Muscle of back (tissue), 13 donors: ENCODE data around the gene MTARC2. TPM values are rescaled to one million over a fixed set of nuclear protein-coding genes. Genes with fewer than 3 reads are reported as not detected.
"Not testable (repeated sequence)": the region's sequence is repeated elsewhere in the genome, so short reads cannot be mapped to it uniquely, and the experiment has no call there.

ENCODE experiments used
- DNase-seq, 3 donors: peaks; one replicate each; pipeline versions ENCODE4 v3.0.0 to v3.0.0-alpha.2; 2013
- long read RNA-seq, 9 donors: transcript quantifications; one replicate each; lab custom pipeline, GENCODE V29; 2026
- polyA plus RNA-seq, 10 donors: library from polyadenylated mRNA; unstranded; fragments of 120-200 nt; gene quantifications; one replicate each; pipeline ENCODE4 v1.2.1, GENCODE V29; 2013; ENCODE audit not compliant: insufficient read length in 10 of 10

MTARC2 gene
- 10 to 100 TPM; 11.6 to 25.2 (median 16.8) TPM for polyA plus RNA-seq
- long read RNA-seq, donor 1, transcript MARC2-202 (8 exons, 2,134 nt) = major isoform, 6 of 6 reads
- long read RNA-seq, donor 1, partial matches to known transcripts = 0 of 6 reads
- long read RNA-seq, donor 1, other reads (novel, unspliced or antisense) = 0 of 6 reads
- long read RNA-seq, donor 2 = 0 reads
- long read RNA-seq, donor 3 = 0 reads
- long read RNA-seq, donor 4 = 0 reads
- long read RNA-seq, donor 5, transcript MARC2-202 (8 exons, 2,134 nt) = major isoform, 6 of 6 reads
- long read RNA-seq, donor 5, partial matches to known transcripts = 0 of 6 reads
- long read RNA-seq, donor 5, other reads (novel, unspliced or antisense) = 0 of 6 reads
- long read RNA-seq, donor 6, partial matches to known transcripts = 0 of 1 reads
- long read RNA-seq, donor 6, other reads (novel, unspliced or antisense) = 0 of 1 reads
- long read RNA-seq, donor 7, partial matches to known transcripts = 0 of 2 reads
- long read RNA-seq, donor 7, other reads (novel, unspliced or antisense) = 0 of 2 reads
- long read RNA-seq, donor 8 = 0 reads
- long read RNA-seq, donor 9 = 0 reads

DNA sequence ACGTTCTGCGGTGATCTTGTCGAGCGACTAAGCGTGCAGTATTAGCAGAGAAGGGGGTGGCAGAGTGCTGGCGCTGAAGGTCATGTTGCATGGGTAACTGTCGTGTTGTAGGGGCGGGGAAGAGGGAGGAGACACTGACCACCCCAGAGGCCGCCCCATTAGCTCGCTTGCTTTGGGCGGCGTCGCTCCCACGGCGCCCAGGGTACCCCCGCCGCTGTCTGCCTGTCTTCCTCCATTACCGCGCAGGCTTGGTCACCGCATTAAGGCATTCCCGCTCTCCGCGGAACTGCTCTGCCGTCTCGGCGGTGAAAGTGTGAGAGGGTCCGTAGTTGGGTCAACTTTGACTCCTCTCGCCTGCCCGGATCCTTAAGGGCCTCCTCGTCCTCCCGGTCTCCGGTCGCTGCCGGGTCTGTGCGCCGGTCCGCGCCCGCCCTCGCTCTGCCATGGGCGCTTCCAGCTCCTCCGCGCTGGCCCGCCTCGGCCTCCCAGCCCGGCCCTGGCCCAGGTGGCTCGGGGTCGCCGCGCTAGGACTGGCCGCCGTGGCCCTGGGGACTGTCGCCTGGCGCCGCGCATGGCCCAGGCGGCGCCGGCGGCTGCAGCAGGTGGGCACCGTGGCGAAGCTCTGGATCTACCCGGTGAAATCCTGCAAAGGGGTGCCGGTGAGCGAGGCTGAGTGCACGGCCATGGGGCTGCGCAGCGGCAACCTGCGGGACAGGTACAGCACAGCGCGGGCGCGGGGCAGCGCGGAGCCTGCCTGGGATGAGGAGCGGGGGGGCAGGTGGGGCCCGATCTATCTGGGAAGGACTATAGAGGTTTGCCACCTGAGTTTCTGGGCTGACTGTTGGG, at the start of gene MTARC2:
TSS of gene MTARC2 (plus strand) at position 234 of the 846 bp plus-strand sequence. CDS start at position 444, 210 bp downstream.
- peak; percentile 73 to 94 (median 79) for DNase-seq

DNA sequence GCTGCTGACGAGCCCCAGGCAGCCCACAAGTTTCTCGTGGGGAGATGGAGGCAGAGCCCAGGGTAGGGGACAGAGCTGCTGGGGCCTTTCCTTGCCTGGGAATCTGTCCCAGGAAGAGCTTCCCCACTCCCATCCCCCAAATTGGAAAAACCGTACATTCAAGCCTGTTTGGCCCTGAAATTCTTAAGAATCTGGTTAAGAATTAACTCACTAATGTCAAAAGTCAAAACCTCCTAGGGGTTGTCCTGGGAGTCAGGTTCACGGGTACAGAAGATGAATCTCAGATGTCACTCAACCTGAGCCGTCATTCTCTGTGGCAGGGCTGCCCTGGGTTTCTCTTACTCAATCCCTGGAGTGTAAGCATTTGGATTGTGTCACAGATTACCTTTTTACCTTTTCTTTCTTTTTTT, 49.5 kb upstream of the MTARC2 start:
- no peak for DNase-seq

DNA sequence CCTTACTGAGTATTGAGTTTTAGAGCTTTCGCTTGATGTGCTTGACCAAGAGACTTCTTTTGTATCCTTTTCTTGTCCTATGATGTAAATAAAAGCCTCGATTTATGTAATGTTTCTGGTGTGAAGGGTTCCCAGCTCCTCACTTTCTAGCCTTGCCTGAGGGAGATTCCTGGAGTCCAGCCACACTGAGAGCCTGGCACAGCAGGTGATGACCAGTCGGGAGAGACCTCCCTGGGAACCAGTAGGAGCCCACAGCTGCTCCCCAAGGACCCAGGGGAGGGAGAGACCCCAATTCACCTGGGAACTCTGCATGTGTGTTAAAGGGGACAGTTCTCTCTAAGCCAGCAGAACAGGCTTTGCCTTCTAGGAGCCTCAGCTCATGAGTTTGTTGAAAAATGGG, 49.1 kb upstream of the MTARC2 start:
- no peak for DNase-seq

DNA sequence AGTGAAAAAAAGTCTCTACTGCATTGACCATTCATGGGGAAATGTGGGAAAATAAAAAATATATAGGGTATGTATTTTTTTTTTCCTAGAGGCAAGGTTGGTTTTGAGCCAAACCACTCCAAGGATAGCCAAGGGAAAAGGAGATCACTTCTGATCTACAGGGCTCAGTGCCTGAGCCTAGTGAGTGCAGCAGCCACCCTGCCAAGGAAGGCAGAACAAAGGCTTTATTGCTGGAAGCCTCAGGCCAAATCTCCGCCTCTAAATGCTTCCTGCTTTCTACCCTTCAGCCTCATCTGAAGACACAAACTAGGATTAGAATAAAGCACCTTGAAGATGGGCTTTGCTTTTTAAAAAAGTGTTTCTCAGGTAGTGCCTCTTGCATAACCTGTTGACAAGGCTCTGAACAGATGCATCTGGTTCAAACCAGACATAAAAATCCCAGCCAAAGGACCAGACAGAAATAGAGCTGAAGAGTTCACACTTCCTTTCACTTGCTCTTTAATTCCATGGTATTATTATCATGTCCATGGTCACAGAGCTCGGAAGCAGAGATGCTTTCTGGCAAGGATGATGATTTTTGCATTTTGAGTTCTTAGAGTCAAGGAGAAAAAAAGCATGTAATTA, 47.5 kb upstream of the MTARC2 start:
- DNase-seq = peak in 2 of 3 donors; percentile 48 to 51

DNA sequence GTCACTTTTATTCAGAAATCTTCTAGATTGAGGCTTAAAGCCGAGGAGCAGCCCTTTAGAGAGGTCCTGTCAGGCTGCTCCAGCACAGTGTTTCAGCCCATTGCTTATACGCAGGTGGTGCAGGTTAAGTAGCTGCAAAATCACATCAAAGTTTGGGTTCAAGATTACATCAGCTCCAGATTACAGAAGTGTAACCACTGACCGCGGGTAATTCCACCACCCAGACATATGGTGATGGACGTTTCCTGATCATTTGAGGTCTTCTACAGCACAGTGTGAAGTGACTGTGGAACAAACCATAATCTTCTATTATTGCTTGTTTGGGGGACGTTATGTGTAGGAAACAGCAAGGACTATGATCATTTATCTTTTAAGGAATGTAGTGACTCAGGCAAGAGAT, 46.1 kb upstream of the MTARC2 start:
- no peak for DNase-seq

DNA sequence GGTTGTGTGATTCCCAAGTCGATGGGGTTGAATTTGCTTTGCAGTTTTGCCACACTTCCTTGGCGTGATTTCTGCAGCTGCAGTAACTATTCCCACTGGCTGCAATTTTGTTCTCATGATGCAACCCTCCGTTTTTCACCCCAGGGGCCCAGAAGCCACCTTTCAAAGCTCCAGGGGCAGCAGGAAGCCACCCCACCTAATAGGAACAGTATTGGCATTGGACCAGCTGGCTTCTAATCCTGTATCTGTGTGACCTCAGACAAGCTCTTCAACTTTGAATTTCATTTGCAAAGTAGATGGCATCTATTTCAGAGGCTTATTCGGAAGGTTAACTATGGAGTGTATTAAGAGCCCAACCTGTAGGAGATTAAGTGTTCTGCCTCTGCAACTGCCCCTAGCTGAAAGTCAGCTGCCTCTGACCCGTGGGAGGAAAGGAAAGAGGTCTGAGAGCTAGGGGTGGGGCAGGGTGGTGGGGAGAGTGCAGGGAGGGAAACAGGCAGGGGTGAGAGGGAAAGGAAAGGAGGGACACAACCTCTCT, 45.3 kb upstream of the MTARC2 start:
- DNase-seq = no peak

DNA sequence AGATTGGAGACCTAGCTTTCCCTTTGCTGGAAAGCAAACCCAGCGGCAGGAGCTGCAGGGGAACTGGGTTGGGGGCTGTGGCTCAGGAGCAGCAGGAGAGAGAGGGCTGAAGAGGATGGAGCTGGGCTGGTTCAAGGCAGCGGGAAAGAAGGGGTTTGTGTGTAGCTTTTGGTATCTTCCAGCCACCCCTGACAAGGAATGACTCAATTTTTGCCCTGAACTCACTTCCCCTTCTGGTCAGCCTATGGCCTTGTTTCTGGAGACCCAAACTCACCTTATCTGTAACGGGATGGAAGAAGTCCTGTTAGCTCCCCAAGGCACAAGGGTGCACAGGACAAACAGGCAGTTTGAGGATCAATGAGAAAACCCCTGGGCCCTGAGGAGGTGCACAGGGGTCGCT, 44.8 kb upstream of the MTARC2 start:
- DNase-seq = no peak

DNA sequence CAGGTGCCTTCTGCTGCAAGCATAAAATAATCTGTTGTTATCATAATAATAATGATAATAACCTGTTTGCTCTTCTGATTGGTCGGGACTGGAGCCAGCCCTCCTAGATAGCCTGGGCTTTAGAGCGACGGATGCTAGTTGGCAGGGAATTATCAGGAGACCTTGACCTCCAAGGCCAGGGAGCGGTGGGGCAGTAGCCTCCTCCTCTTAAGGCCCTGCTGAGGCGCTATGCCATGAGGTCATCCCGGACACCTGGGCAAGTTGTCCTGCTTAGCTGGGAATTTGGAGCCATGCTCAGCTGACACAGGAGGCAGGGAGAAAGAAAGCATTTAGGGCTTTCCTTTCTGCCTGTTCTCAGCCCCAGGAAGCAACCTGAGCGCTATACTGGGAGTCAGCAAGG, 42.3 kb upstream of the MTARC2 start:
- no peak for DNase-seq

DNA sequence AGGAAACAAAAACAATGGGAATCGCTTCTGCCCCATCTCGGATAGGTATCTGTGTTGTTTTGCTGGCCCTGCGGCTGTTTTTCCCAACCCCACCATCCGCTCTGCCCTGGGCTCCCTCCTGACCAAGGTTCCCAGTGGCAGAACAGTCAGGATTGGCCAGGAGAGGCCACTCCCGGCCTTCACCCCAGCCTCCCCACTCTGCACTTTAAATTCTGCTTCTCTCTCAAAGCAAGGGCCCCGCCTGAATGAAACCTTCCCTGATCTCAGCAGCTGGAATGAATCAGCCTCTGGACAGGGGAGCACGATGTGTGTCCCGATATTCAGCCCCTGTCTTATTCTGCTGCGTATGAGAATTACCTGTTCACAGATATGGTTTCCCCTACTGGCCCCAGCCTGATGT, 41.6 kb upstream of the MTARC2 start:
- no peak for DNase-seq

DNA sequence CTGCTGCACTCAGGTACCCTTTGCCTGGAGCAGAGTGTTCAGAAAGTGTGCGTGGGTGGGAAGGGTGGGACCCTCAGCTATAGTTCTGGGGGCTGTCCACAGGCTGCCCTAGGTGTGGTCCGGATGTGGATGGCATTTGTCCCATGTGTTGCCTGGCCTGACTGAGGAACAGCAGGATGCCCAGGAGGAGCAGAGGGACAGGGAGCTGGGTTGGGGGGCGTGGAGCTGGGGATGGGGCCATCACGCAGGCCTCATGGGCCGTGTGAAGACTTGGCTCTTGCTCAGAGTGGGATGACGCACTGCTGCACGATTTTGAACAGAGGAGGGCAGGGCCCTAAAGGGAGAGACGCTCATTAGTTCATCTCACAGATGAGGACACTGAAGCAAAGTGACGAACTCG, 41.0 kb upstream of the MTARC2 start:
- DNase-seq = no peak

DNA sequence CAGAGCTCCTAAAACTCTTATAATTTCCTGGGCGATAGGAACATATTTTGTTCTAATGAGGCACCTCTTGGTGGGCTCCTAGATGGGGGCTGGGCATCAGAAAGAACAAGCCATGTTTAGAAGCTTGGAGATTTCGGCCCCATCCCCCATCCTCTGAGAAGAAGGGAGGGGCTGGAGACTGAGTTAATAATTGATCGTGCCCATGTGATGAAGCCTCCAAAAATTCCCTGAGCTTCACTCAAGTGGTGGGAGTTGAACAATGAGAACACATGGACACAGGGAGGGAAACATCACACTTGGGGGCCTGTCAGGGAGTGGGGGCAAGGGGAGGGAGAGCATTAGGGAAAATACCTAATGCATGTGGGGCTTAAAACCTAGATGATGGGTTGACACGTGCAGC, 39.9 kb upstream of the MTARC2 start:
- DNase-seq = no peak

DNA sequence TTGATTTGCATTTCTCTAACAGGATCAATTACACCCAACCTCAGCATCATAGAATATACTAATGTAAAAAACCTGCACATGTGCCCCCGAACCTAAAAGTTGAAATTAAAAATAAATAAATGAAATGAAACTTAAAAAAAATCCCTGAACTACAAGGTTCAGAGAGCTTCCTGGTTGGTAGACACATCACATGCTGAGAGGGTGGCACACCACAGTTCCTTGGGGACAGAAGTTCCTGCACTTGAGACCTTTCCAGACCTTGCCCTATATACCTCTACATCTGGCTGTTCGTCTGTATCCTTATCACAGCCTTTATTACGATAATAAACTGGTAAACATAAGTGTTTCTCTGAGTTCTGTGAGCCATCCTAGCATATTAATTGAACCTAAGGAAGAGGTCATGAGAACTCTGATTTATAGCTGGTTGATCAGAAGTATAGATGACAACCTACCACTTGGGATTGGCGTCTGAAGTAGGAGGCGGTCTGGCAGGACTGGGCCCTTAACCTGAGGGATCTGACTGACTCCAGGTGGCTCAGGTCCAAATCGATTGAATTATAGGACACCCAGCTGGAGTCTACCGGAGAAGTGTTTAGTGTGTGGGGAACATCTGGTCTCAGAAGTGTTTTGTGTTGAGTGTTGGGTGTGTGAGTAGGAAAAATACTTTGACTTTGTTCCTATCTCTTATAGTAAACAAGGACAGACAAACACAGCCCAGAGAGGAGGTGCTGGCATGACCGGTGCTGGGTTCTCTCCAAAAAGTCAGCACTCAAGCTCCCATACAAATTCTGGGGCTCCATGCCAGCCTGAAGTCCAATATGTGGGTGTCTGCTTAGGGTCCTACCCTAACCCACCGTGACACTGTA, 39.0 kb upstream of the MTARC2 start:
- DNase-seq = no peak

DNA sequence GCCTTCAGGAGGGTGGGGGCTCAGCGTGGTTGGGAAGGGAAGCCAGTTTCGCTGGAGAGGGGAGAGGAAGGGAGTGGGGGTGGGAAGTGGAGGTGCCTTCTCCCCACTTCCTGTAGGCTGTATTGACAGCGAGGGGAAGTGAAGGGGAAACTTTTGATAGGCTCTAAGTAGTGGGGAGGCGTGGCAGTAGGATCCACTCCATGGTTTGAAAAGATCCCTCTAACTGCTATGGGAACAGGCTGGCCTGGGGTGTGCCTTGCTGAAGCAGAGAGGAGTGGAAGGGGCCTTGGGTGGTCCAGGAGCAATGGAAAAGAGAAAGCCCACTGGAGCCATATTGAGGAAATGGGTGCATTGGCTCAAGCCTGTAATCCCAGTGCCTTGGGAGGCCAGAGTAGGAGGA, 37.8 kb upstream of the MTARC2 start:
- DNase-seq = no peak

DNA sequence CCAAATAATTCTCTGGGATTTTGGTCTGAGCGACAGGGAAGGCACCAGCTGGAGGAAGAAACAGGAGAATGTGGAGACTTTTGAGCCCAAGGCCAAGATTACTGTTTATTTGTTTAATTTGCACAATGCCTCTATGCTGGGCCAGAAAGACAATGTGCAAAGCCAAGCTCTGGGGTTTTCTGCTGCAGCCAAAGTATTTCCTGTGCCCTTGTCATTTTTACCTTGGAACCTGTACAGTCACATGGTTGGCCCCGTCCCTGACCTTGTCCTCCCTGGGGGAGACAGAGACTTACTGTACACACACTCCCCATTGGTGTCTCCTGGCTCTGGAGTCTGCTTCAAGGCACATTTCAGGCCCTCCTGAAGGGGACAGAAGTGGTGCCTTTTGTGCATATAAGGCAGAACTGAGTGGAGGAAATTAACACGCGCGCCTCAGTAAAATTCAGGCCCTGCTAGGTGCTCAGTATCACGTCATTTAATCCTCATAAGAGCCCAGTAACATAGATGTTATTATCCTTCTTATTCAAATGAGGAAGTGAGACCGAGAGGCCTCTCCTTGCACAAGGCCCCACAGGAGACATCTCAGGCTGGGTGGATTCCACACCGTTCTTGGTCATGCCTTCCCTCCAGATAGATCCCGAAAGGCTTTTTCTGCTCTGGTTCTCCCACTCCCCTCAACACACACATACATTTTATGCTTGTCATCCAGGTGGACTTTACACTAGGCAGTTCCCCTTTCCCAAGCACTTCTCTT, 36.9 kb upstream of the MTARC2 start:
- no peak for DNase-seq

DNA sequence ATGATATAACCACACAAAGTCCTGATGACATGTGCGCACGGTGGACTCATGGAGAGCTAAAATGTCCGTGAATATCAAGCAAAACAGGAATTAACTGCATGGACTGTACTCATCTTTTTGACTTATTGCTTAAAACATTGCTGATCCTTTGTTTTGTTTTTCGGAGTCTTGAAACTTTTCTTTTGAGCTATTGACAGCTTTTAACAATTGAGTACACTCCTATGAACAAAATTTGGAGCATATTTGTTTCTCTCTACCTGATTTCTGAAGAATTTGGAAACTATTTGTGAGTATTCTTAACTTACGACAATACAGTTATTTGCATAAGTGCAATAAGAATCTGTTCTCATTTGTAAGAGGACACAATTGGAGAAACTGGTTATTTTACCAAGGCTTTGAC, 32.1 kb upstream of the MTARC2 start:
- not testable (repeated sequence) for DNase-seq

DNA sequence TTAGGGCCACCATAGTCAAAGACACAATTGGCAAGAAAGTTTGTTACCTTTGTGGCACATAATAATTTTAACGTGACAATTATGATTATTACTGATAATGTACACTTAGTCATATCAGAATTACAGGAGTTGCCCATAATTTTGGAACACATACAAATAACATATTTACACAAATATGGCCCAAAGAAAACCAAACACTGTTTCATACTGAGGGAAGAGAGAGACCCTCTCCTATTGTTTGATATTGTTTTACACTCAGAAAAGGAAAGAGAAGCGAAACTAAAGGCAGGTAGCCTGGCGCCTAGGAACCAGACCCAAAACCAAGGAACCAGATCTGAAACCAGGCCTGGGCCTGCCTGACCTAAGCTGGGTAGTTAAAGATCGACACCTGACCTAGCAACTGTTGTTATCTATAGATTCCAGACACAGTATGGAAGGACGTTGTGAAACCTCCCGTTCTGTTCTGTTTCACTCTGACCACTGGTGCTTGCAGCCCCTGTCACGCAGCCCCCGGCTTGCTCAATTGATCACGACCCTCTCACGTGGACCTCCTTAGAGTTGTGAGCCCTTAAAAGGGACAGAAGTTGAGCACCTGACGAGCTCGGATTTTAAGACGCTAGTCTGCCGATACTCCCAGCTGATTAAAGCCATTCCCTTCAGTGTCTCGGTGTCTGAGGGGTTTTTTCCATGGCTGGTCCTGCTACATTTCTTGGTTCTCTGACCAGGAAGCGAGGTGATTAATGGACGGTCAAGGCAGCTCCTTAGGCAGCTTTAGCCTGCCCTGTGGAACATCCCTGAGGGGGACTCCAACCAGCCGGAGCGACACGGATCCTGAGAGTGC, 30.1 kb upstream of the MTARC2 start:
- DNase-seq = no peak

DNA sequence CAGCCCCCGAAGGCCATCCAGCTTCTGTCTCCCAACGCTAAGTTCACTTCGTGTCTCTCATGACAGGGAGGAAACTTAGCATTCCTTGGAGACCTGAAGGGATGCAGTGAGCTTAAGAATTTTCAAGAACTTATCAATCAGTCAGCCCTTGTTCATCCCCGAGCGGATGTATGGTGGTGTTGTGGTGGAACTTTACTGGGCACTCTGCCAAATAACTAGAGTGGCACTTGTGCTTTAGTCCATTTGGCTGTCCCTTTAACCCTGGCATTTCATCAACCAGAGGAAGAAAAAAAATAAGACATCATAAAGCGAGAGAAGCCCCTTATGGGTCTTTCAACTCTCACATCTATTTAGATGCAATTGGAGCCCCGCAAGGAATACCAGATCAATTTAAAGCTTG, 26.9 kb upstream of the MTARC2 start:
- not testable (repeated sequence) for DNase-seq

DNA sequence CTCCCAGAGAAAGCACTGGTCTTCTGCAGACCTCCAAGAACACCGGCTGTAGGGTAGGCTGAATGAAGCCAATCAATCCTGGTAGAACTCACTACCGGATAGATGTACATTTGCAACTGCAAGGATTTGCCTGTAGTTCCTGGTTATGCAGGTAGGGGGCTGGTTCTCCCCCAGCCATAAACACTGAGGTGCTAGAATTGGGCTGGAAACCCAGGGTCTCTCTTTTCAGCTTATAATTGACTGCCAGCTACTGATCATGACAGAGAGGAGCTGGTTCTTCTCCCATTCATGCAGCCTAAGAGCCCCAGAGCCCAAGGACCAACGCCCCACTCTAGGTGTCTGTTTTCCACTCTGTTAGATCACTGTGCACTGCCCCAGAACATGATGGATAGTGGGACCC, 21.5 kb upstream of the MTARC2 start:
- DNase-seq = no peak

DNA sequence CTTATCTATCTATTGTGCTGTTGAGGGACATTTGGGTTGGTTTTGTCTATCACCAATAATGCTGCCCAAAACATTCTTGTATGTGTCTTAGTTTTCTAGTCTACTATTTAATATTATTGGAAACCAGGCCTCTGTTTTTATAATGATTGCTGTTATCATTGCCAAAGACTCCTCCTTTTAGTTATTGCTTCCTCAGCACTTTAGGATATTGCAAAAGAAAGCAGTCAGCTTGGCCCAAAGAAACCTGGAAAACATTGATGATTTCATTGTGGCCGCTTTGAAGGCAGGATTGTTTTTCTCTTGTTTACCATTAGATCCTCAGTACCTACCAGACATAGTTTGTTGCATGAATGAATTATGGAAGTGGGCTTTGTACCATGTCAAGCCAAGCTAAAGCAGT, 20.6 kb upstream of the MTARC2 start:
- no peak for DNase-seq
